K562 (cell line): ENCODE data around the gene QKI.

Experiments used
- BCL6 ChIP-seq: fragments of 250-450 bp; sonication (Bioruptor Pico); IDR thresholded peaks from 2 replicates; pipeline ENCODE4 v1.4.0; 2020
- EP300 ChIP-seq: IDR thresholded peaks from 2 replicates; pipeline ENCODE4 v1.6.1; 2012; ENCODE audit warnings: low read length, improper control_type of control experiment
- HDGF ChIP-seq: fragments of 450-650 bp; IDR thresholded peaks from 2 replicates; pipeline ENCODE4 v1.6.1; 2016
- MBD2 ChIP-seq: sonication (generic); IDR thresholded peaks from 2 replicates; pipeline ENCODE4 v1.6.1; 2016; ENCODE audit warnings: low read depth, borderline replicate concordance
- PTRF ChIP-seq: fragments of 450-650 bp; IDR thresholded peaks from 2 replicates; pipeline ENCODE4 v1.6.1; 2016; ENCODE audit warnings: mild to moderate bottlenecking, missing genetic modification characterization, missing compliant biosample characterization
- RB1 ChIP-seq: fragments of 450-650 bp; IDR thresholded peaks from 2 replicates; pipeline ENCODE4 v1.6.1; 2017; ENCODE audit warnings: low read depth, mild to moderate bottlenecking
- SREBF2 ChIP-seq: sonication (generic); formaldehyde crosslinking; IDR thresholded peaks from 2 replicates; pipeline ENCODE4 v1.4.0; 2020; ENCODE audit warnings: mild to moderate bottlenecking, missing genetic modification reagents
- TBP ChIP-seq: optimal IDR thresholded peaks from 2 replicates; pipeline ENCODE3; 2011; ENCODE audit warnings: low read depth, low read length, improper control_type of control experiment
- ZNF79 ChIP-seq: fragments of 250-450 bp; sonication (Bioruptor Pico); IDR thresholded peaks from 2 replicates; pipeline ENCODE4 v1.4.0; 2020; ENCODE audit warnings: low read depth, mild to moderate bottlenecking, moderate library complexity
- TF ChIP-seq, protein P1 (sequence below): fragments of 250-450 bp; sonication (Bioruptor Pico); IDR thresholded peaks from 2 replicates; pipeline ENCODE4 v1.5.0; 2020; ENCODE audit warnings: mild to moderate bottlenecking, borderline replicate concordance
- TF ChIP-seq, protein P2 (sequence below): sonication (generic); formaldehyde crosslinking; IDR thresholded peaks from 2 replicates; pipeline ENCODE4 v1.8.0; 2023; ENCODE audit warnings: mild to moderate bottlenecking, missing genetic modification reagents
- TF ChIP-seq, protein P3 (sequence below), 2 experiments: fragments of 450-650 bp; formaldehyde crosslinking in 1 of 2; IDR thresholded peaks; 2 replicates each; pipeline versions ENCODE4 v1.4.0 to v1.6.1; 2014 to 2020; ENCODE audit warnings: mild to moderate bottlenecking in 2 of 2, borderline replicate concordance in 1 of 2, low read depth in 1 of 2
- TF ChIP-seq, protein P4 (sequence below), 3 experiments: IDR thresholded peaks in 2 of 3; conservative IDR thresholded peaks in 1 of 3; 2 replicates each; pipeline ENCODE4 v1.5.1; 2011 to 2012; ENCODE audit warnings: low read length in 3 of 3, mild to moderate bottlenecking in 3 of 3, control low read depth in 2 of 3, improper control_type of control experiment in 1 of 3, inconsistent platforms in 1 of 3, low read depth in 1 of 3, mixed read lengths in 1 of 3, moderate library complexity in 1 of 3; ENCODE audit not compliant: insufficient read depth in 2 of 3
- TF ChIP-seq, protein P5 (sequence below): fragments of 450-650 bp; formaldehyde crosslinking; IDR thresholded peaks from 2 replicates; pipeline ENCODE4 v1.4.0; 2020; ENCODE audit warnings: mild to moderate bottlenecking

DNA sequence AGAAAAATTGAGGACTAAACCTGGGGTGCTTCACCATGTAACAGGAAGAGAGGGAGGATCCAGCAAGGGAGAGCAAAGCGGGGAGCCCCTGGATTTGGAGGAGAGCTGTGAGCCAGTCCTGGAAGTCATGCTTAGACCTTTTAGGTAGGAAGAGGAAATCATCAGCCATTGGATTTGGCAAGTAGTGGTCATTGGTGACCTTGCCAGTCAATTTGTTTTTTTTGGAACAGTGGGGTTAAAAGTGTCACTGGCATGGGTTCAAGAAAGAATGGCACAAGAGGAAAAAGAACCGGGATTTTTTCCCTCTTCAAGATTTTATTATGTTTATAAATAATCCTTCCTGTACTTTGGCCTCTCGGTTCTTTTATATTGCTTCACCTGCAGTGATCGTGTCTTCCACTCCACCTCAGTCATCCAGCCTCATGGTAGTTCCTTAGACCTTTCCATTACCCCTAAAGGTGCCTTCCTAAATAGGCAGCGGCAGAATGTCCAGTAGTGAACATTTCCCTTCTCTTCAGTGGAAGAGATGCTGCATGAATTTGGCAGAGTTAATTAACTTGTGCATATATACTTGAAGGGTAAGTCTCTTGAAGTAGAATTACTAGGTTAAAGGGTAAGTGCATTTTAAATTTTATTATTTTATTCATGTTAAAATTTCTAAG lies 124.7 kb downstream of the QKI start:
- TF ChIP-seq TBP (no peak), BCL6 (CRISPR knock-in tag) (no peak), EP300 (no peak), SREBF2 (CRISPR knock-in tag) (no peak), RB1 (no peak), PTRF (no peak), MBD2 (no peak), HDGF (no peak), ZNF79 (CRISPR knock-in tag) (no peak)
- TF ChIP-seq, protein P1, sequence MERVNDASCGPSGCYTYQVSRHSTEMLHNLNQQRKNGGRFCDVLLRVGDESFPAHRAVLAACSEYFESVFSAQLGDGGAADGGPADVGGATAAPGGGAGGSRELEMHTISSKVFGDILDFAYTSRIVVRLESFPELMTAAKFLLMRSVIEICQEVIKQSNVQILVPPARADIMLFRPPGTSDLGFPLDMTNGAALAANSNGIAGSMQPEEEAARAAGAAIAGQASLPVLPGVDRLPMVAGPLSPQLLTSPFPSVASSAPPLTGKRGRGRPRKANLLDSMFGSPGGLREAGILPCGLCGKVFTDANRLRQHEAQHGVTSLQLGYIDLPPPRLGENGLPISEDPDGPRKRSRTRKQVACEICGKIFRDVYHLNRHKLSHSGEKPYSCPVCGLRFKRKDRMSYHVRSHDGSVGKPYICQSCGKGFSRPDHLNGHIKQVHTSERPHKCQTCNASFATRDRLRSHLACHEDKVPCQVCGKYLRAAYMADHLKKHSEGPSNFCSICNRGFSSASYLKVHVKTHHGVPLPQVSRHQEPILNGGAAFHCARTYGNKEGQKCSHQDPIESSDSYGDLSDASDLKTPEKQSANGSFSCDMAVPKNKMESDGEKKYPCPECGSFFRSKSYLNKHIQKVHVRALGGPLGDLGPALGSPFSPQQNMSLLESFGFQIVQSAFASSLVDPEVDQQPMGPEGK: no peak
- TF ChIP-seq, protein P2, sequence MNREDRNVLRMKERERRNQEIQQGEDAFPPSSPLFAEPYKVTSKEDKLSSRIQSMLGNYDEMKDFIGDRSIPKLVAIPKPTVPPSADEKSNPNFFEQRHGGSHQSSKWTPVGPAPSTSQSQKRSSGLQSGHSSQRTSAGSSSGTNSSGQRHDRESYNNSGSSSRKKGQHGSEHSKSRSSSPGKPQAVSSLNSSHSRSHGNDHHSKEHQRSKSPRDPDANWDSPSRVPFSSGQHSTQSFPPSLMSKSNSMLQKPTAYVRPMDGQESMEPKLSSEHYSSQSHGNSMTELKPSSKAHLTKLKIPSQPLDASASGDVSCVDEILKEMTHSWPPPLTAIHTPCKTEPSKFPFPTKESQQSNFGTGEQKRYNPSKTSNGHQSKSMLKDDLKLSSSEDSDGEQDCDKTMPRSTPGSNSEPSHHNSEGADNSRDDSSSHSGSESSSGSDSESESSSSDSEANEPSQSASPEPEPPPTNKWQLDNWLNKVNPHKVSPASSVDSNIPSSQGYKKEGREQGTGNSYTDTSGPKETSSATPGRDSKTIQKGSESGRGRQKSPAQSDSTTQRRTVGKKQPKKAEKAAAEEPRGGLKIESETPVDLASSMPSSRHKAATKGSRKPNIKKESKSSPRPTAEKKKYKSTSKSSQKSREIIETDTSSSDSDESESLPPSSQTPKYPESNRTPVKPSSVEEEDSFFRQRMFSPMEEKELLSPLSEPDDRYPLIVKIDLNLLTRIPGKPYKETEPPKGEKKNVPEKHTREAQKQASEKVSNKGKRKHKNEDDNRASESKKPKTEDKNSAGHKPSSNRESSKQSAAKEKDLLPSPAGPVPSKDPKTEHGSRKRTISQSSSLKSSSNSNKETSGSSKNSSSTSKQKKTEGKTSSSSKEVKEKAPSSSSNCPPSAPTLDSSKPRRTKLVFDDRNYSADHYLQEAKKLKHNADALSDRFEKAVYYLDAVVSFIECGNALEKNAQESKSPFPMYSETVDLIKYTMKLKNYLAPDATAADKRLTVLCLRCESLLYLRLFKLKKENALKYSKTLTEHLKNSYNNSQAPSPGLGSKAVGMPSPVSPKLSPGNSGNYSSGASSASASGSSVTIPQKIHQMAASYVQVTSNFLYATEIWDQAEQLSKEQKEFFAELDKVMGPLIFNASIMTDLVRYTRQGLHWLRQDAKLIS: no peak
- TF ChIP-seq, protein P3, sequence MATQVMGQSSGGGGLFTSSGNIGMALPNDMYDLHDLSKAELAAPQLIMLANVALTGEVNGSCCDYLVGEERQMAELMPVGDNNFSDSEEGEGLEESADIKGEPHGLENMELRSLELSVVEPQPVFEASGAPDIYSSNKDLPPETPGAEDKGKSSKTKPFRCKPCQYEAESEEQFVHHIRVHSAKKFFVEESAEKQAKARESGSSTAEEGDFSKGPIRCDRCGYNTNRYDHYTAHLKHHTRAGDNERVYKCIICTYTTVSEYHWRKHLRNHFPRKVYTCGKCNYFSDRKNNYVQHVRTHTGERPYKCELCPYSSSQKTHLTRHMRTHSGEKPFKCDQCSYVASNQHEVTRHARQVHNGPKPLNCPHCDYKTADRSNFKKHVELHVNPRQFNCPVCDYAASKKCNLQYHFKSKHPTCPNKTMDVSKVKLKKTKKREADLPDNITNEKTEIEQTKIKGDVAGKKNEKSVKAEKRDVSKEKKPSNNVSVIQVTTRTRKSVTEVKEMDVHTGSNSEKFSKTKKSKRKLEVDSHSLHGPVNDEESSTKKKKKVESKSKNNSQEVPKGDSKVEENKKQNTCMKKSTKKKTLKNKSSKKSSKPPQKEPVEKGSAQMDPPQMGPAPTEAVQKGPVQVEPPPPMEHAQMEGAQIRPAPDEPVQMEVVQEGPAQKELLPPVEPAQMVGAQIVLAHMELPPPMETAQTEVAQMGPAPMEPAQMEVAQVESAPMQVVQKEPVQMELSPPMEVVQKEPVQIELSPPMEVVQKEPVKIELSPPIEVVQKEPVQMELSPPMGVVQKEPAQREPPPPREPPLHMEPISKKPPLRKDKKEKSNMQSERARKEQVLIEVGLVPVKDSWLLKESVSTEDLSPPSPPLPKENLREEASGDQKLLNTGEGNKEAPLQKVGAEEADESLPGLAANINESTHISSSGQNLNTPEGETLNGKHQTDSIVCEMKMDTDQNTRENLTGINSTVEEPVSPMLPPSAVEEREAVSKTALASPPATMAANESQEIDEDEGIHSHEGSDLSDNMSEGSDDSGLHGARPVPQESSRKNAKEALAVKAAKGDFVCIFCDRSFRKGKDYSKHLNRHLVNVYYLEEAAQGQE (IDR thresholded peaks at IDR 0.05; ENCODE audit: borderline replicate concordance): no peak
- TF ChIP-seq, protein P3 (CRISPR knock-in tag; IDR thresholded peaks at IDR 0.05; ENCODE audit: low read depth): no peak
- TF ChIP-seq, protein P4, sequence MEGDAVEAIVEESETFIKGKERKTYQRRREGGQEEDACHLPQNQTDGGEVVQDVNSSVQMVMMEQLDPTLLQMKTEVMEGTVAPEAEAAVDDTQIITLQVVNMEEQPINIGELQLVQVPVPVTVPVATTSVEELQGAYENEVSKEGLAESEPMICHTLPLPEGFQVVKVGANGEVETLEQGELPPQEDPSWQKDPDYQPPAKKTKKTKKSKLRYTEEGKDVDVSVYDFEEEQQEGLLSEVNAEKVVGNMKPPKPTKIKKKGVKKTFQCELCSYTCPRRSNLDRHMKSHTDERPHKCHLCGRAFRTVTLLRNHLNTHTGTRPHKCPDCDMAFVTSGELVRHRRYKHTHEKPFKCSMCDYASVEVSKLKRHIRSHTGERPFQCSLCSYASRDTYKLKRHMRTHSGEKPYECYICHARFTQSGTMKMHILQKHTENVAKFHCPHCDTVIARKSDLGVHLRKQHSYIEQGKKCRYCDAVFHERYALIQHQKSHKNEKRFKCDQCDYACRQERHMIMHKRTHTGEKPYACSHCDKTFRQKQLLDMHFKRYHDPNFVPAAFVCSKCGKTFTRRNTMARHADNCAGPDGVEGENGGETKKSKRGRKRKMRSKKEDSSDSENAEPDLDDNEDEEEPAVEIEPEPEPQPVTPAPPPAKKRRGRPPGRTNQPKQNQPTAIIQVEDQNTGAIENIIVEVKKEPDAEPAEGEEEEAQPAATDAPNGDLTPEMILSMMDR (IDR thresholded peaks at IDR 0.05 in 2 of 3, conservative IDR thresholded peaks at IDR 0.05 in 1 of 3; ENCODE audit: insufficient read depth in 2 of 3, low read depth in 1 of 3, low read length in 3 of 3): no peak
- TF ChIP-seq, protein P5, sequence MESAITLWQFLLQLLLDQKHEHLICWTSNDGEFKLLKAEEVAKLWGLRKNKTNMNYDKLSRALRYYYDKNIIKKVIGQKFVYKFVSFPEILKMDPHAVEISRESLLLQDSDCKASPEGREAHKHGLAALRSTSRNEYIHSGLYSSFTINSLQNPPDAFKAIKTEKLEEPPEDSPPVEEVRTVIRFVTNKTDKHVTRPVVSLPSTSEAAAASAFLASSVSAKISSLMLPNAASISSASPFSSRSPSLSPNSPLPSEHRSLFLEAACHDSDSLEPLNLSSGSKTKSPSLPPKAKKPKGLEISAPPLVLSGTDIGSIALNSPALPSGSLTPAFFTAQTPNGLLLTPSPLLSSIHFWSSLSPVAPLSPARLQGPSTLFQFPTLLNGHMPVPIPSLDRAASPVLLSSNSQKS: no peak
